DOHH2 (cell line): ENCODE measurements around the gene ANK3.

ENCODE experiments used
- H3F3A ChIP-seq: fragments of 200-600 bp; sonication (generic), shearing (Covaris generic); 2 replicates; pipeline ENCODE4 v1.6.0; 2016; ENCODE audit warnings: antibody characterized with exemption, mild to moderate bottlenecking; ENCODE audit not compliant: control insufficient read depth, insufficient read depth
- H3K27ac ChIP-seq: fragments of 200-600 bp; sonication (generic); 2 replicates; pipeline ENCODE4 v1.5.1; 2014; ENCODE audit warnings: low read depth, mild to moderate bottlenecking, low read length, moderate library complexity
- H3K27me3 ChIP-seq: fragments of 200-600 bp; sonication (generic); 2 replicates; pipeline ENCODE4 v1.6.1; 2014; ENCODE audit warnings: mild to moderate bottlenecking, low read length, mixed read lengths; ENCODE audit not compliant: control insufficient read depth
- H3K36me3 ChIP-seq: fragments of 200-600 bp; sonication (generic); 2 replicates; pipeline ENCODE4 v1.6.1; 2014; ENCODE audit warnings: mild to moderate bottlenecking, low read length, moderate library complexity, mixed read lengths; ENCODE audit not compliant: control insufficient read depth
- H3K4me1 ChIP-seq: fragments of 200-600 bp; sonication (generic); 2 replicates; pipeline ENCODE4 v1.6.1; 2014; ENCODE audit warnings: mild to moderate bottlenecking, low read length, mixed read lengths; ENCODE audit not compliant: control insufficient read depth
- H3K4me2 ChIP-seq: fragments of 200-600 bp; sonication (generic); 2 replicates; pipeline ENCODE4 v1.6.0; 2014; ENCODE audit warnings: mild to moderate bottlenecking, low read length, moderate library complexity
- H3K4me3 ChIP-seq: fragments of 200-600 bp; sonication (generic); 2 replicates; pipeline ENCODE4 v1.5.1; 2014; ENCODE audit warnings: mild to moderate bottlenecking, low read length, mixed read lengths
- H3K79me2 ChIP-seq: fragments of 200-600 bp; sonication (generic); 2 replicates; pipeline ENCODE4 v1.6.1; 2014; ENCODE audit warnings: mild to moderate bottlenecking, low read length, mixed read lengths; ENCODE audit not compliant: control insufficient read depth
- H3K9me2 ChIP-seq: fragments of 200-600 bp; sonication (generic); replicated peaks from 2 replicates; pipeline ENCODE4 v1.6.1; 2014; ENCODE audit warnings: mild to moderate bottlenecking, low read length, mixed read lengths; ENCODE audit not compliant: control insufficient read depth
- H3K9me3 ChIP-seq: fragments of 200-600 bp; sonication (generic); 2 replicates; pipeline ENCODE4 v1.6.1; 2014; ENCODE audit warnings: antibody characterized with exemption, low read length, mixed read lengths; ENCODE audit not compliant: control insufficient read depth, insufficient read depth
- H4K20me1 ChIP-seq: fragments of 200-600 bp; sonication (generic); 2 replicates; pipeline ENCODE4 v1.6.0; 2014; ENCODE audit warnings: low read depth, mild to moderate bottlenecking, antibody characterized with exemption, low read length, moderate library complexity; ENCODE audit not compliant: control insufficient read depth, insufficient read depth
- EZH2phosphoT487 ChIP-seq: fragments of 200-600 bp; sonication (generic); IDR thresholded peaks from 2 replicates; pipeline ENCODE4 v1.6.1; 2017; ENCODE audit warnings: borderline replicate concordance, mild to moderate bottlenecking, antibody characterized with exemption, low read length, moderate library complexity, mixed read lengths
- TF ChIP-seq, protein P1 (sequence below): fragments of 200-600 bp; sonication (generic); IDR thresholded peaks from one replicate; pipeline ENCODE4 v1.5.1; 2014; ENCODE audit warnings: antibody characterized with exemption, mild to moderate bottlenecking, low read depth, low read length; ENCODE audit not compliant: poor library complexity, severe bottlenecking

The ANK3 gene

GRCh38 chr10:60351191-60351853 lies 38.4 kb downstream of the ANK3 start:
- peaks cover 47% of the 10 kb centered on the region for H3F3A ChIP-seq
- peak overlapping the region; percentile 78 for H3K4me2 ChIP-seq
- peaks cover 100% of the 10 kb centered on the region for H3K4me1 ChIP-seq
- H3K9me2 ChIP-seq, result no peaks in the 10 kb centered on the region
- H3K79me2 ChIP-seq, result peaks cover 73% of the 10 kb centered on the region
- no peaks in the 10 kb centered on the region for H4K20me1 ChIP-seq
- H3K4me3 ChIP-seq, result peak overlapping the region; percentile 65
- no peak for TF ChIP-seq EZH2phosphoT487
- TF ChIP-seq, protein P1, sequence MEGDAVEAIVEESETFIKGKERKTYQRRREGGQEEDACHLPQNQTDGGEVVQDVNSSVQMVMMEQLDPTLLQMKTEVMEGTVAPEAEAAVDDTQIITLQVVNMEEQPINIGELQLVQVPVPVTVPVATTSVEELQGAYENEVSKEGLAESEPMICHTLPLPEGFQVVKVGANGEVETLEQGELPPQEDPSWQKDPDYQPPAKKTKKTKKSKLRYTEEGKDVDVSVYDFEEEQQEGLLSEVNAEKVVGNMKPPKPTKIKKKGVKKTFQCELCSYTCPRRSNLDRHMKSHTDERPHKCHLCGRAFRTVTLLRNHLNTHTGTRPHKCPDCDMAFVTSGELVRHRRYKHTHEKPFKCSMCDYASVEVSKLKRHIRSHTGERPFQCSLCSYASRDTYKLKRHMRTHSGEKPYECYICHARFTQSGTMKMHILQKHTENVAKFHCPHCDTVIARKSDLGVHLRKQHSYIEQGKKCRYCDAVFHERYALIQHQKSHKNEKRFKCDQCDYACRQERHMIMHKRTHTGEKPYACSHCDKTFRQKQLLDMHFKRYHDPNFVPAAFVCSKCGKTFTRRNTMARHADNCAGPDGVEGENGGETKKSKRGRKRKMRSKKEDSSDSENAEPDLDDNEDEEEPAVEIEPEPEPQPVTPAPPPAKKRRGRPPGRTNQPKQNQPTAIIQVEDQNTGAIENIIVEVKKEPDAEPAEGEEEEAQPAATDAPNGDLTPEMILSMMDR, result no peak
- H3K27me3 ChIP-seq, result no peaks in the 10 kb centered on the region
- H3K27ac ChIP-seq, result peak overlapping the region; percentile 99
- H3K9me3 ChIP-seq, result no peaks in the 10 kb centered on the region
- H3K36me3 ChIP-seq, result peaks cover 44% of the 10 kb centered on the region

- peak overlapping the region; percentile 65 for H3K4me3 ChIP-seq
- peaks cover 100% of the 10 kb centered on the region for H3K4me1 ChIP-seq
- peak overlapping the region; percentile 99 for H3K27ac ChIP-seq
- no peak for TF ChIP-seq EZH2phosphoT487
- TF ChIP-seq, protein P1, result no peak
- H3K79me2 ChIP-seq, result peaks cover 73% of the 10 kb centered on the region
- no peaks in the 10 kb centered on the region for H3K9me3 ChIP-seq
- H3K9me2 ChIP-seq, result no peaks in the 10 kb centered on the region
- no peaks in the 10 kb centered on the region for H4K20me1 ChIP-seq
- H3F3A ChIP-seq, result peaks cover 47% of the 10 kb centered on the region
- H3K27me3 ChIP-seq, result no peaks in the 10 kb centered on the region
- peaks cover 36% of the 10 kb centered on the region for H3K36me3 ChIP-seq
- H3K4me2 ChIP-seq, result peak overlapping the region; percentile 78
Observed at GRCh38 chr10:60350400-60350799, 39.3 kb downstream of the ANK3 start.

- Histone ChIP-seq H3K9me3 (no peaks in the 10 kb centered on the region), H3K79me2 (peaks cover 73% of the 10 kb centered on the region), H3K36me3 (peaks cover 35% of the 10 kb centered on the region), H3K4me2 (peak overlapping the region; percentile 78), H4K20me1 (no peaks in the 10 kb centered on the region), H3K4me3 (peak overlapping the region; percentile 65), H3K27ac (peak overlapping the region; percentile 99), H3K4me1 (peaks cover 100% of the 10 kb centered on the region), H3K27me3 (no peaks in the 10 kb centered on the region), H3F3A (peaks cover 39% of the 10 kb centered on the region), H3K9me2 (no peaks in the 10 kb centered on the region)
- TF ChIP-seq, protein P1, result no peak
- no peak for TF ChIP-seq EZH2phosphoT487
Observed at GRCh38 chr10:60349426-60349825, 40.2 kb downstream of the ANK3 start.
